Superior temporal gyrus (tissue), 1 donor: Measurements from ENCODE around the gene AGAP1.

Source experiments
- DNase-seq: peaks from one replicate; pipeline ENCODE4 v3.0.0-alpha.2; 2016; ENCODE audit errors: extremely low spot score

Gene AGAP1

GRCh38 chr2:235847576-235847975 is 353.7 kb downstream of the AGAP1 start:
- no peak for DNase-seq

DNA sequence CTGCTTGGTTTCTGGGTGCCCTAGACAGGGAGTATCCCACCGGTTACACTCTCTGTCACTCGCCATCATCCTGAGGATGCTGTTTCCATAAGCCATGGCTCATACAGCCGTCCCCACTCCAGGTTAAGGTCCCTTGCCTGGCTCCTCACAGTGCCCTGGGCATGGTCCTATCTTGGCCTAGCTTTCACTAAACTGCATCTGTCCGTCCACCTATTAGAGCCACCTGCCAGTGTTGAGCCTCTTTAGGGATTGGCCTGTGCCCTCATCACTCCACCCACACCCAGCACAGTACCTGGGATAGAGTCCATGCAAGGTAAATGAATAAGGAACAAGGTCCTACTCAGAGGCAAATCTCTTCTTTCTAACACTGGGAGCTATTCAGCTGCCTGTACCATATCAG is 354.2 kb downstream of the AGAP1 start:
- DNase-seq, result no peak

- no peak for DNase-seq
These were observed 355.1 kb downstream of the AGAP1 start for GRCh38 chr2:235848946-235849345.

GRCh38 chr2:235849489-235849888 is 355.6 kb downstream of the AGAP1 start:
- no peak for DNase-seq

- DNase-seq, result no peak
These were observed 356.4 kb downstream of the AGAP1 start for GRCh38 chr2:235850289-235850688.

DNA sequence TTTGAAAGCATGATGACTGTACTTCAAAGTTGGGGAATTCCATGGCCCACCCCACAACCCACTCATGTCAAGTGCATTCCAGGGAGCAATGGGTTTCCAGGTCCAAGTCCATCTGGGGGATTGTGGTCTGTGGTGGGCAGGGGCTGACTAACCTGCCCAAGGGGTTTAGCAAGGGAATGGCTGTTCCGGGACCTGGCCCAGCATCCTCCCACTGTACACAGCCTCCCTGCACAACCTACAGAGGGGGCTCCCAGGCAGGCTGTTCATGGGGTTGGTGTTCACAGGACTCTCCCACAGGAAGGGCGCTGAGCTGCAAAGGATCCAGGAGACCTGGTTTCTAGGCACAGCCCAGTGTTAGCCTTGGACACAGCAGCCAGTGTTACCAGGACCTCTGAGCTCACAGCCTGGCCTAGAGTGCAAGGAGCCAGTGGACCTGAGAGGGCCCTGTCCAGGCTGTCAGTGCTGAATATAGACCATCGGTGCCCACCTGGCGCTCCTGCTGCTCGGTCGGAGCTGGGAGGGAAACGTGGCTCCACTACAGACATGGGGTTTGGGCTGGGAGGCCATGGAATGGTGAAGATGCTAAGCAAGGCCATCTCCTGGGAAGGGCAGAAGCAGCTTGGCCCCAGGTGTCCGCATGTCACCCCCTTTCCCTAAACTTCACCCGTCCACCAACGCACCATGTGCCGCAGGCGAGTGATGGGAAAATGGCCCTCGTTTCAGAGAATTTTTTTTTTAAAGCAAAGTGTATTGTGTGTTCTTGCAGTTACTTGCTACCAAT is 357.1 kb downstream of the AGAP1 start:
- no peak for DNase-seq

- DNase-seq, result peak; percentile 20
These were observed 358.1 kb downstream of the AGAP1 start for GRCh38 chr2:235851828-235852525.

- no peak for DNase-seq
These were observed 358.7 kb downstream of the AGAP1 start for GRCh38 chr2:235852526-235852920.

- DNase-seq, result no peak
These were observed 360.4 kb downstream of the AGAP1 start for GRCh38 chr2:235854276-235854675.

- no peak for DNase-seq
These were observed 361.2 kb downstream of the AGAP1 start for GRCh38 chr2:235855011-235855410.

- DNase-seq, result no peak
These were observed 362.5 kb downstream of the AGAP1 start for GRCh38 chr2:235856151-235856854.

DNA sequence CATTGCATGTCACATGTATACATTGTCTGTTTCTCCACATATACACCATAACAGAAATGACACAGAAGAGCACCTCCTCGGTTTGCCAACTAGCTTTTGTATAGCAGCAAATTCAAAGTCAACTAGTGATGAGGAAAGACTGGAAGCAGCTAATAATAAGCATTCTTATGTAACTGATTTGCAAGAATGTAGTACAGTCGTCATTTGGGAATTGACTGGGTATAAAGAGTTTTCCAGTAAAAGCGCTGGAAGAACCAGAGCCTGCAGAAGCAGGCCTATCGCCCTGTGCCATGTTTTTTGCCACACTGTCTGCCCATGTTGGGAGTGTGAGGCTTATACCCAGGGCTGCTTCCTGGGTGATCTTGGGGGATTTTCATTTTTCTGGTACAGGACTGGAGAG is 363.8 kb downstream of the AGAP1 start:
- DNase-seq, result no peak

DNA sequence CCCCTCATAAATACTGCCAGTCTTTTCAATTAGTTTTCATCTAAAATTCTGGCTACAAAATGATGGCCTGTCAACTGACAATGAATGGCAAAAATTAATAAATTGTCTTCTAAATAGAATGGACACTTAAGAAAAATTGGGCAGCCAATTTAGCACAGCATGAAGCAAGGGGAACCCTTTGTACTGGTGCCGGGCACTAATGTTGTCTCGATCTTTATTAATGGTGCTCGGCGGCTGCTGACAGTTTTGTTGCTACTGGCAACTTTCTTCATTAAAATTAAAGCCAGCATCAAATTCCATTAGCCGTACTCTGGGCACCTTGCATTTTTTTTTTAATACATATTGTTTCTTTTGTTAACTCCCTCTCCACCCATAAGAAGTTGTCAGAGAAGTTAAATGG is 365.0 kb downstream of the AGAP1 start:
- DNase-seq, result no peak

GRCh38 chr2:235859651-235860050 is 365.8 kb downstream of the AGAP1 start:
- no peak for DNase-seq

DNA sequence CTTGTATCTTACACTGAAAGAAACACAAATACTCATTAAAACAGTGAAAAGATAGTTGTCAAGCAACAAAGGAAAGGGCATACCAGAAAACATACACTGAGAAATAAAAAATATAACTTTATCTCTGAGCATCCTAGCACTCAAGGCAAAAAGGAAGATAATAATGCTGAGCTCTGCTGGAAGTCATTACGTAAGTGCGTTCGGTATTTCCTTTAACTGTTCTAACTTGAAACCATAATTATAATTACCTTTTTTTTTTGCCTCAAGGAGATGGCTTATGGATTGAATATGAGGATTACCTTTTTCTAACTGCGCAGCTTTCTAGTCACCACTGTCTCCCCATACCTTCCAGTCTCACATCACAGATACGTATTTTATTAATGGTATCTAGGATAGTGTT is 366.3 kb downstream of the AGAP1 start:
- DNase-seq, result no peak

DNA sequence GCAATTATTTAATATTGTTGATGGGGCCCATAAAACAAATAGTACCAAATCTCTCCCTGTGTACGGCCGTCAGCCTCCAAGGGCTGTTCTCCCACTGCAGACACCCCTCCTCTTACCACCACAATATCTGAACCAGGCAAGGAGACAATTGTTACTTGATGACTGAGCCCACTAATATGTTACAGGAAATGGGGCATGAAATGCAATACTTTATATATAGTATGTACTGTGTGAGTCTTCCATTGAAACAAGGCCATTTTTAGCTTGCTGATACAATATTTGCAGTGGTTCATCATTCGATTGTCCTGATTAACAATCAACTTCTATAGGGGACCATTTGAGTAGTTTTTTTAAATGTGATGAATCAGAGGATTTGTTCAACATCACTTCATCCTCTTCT is 367.0 kb downstream of the AGAP1 start:
- DNase-seq, result no peak

DNA sequence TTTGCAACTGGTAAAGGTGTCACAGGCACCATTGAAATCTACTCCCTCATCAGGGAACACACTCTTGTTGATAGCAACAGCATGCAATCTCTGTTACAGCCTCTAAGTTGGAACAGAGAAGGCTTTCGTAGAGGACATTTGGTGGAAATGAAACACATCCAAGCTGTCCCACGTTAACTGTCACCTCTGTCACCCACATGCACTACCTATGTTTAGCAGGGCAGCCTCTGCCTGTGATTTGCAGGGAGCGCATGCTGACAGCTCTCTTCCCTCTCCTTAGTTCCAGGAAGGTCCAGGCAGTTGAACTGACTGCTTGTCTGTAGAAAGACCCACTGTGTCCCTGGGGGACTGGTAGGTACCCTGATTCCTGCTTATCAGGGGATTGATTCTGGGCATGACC is 367.5 kb downstream of the AGAP1 start:
- no peak for DNase-seq

GRCh38 chr2:235863414-235863813 is 369.6 kb downstream of the AGAP1 start:
- no peak for DNase-seq

DNA sequence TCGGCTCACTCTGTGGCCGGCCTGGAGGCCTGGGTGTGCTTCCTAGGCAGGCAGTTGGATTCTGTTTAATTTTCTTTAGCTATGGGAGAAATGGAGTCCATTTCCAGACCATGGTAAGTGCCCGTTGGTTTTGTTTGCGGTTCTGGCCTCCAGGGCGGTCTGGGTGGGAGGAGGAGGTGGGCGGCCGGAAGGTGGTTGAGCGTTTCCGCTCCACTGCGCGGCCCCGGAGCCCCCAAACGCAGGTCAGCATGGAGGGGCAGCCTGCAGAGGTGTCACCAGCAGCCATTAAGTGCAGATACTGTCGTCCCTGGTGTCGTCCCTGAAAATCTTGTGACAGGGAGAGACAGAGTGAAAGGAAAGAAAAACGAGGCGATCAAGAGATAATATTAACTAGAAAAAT is 370.5 kb downstream of the AGAP1 start:
- DNase-seq, result no peak

DNA sequence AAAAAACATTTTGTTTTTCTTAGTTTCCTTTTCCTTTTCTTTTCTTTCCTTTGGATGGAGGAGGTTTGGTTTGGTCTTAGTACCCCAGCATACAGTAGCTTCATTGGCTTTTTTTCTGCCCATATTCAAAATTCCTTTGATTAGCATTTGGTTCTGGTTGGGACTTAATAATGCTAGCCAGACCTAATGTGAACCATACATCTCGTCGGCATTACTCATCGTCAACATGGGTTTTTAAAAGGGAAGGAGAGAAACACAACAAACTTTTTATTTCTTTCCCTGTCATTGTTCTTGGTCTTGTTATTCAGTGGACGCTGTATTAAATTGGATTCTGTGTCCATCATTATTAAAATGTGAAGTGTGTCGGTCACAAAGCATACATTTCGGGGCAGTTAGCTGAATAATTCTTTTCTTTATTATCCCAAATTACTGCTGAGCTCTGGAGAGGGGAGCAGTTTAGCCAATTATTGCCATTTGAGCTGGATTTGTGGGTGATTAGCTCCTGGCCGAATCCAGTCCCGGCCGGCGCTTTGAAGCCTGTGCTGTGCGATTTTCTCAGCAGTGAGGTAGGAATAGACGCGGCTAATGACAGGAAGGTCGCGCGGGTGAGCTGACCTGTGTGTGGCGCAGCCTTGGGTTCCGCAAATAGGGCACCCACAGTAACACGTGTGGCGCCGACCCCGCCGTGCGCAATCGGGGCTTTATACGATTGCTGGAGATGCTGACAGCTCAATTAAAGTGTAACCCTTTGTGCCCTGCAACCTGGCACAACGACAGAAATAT is 371.1 kb downstream of the AGAP1 start:
- DNase-seq, result no peak

GRCh38 chr2:235866373-235866772 is 372.5 kb downstream of the AGAP1 start:
- no peak for DNase-seq

- no peak for DNase-seq
These were observed 374.4 kb downstream of the AGAP1 start for GRCh38 chr2:235868224-235868623.
